Activated CD4-positive, alpha-beta T cell treated with anti-CD3 and anti-CD28 coated beads for 36 hours (primary cell): ENCODE measurements around the gene SELPLG. TPM values are rescaled to one million over a fixed set of nuclear protein-coding genes. Genes with fewer than 3 reads are reported as not detected.
"Not testable (repeated sequence)": the region's sequence is repeated elsewhere in the genome, so short reads cannot be mapped to it uniquely, and the experiment has no call there.

Experiments used
- ATAC-seq: fragments of 200-7000 bp; cut with Tn5 transposase; one replicate; pipeline ENCODE4 v1.10.0; 2021; ENCODE audit warnings: mild to moderate bottlenecking, moderate library complexity
- CTCF ChIA-PET: fragments of 350-600 bp; sonication (Branson Sonifier 250); formaldehyde crosslinking; loops from one replicate; lab custom pipeline; 2021; ENCODE audit warnings: antibody characterized with exemption; lab: Charles Lee
- POLR2A ChIA-PET: fragments of 350-600 bp; sonication (Branson Sonifier 250); formaldehyde crosslinking; loops from one replicate; lab custom pipeline; 2021; ENCODE audit warnings: antibody characterized with exemption, inconsistent platforms; lab: Charles Lee
- DNase-seq: peaks from one replicate; pipeline ENCODE4 v3.0.0-alpha.2; 2020
- H3K27ac Mint-ChIP-seq: one replicate; pipeline ENCODE4 v1.8.0; 2021; ENCODE audit warnings: mixed read lengths
- H3K27me3 Mint-ChIP-seq: one replicate; pipeline ENCODE4 v1.8.0; 2021; ENCODE audit warnings: mixed read lengths
- H3K36me3 Mint-ChIP-seq: one replicate; pipeline ENCODE4 v1.8.0; 2021; ENCODE audit warnings: low read depth, mixed read lengths
- H3K4me1 Mint-ChIP-seq: one replicate; pipeline ENCODE4 v1.8.0; 2021; ENCODE audit warnings: mixed read lengths
- H3K4me3 Mint-ChIP-seq: one replicate; pipeline ENCODE4 v1.8.0; 2021; ENCODE audit warnings: mild to moderate bottlenecking, moderate library complexity, mixed read lengths
- H3K9me3 Mint-ChIP-seq: one replicate; pipeline ENCODE4 v1.8.0; 2021; ENCODE audit warnings: low read depth, mixed read lengths
- intact Hi-C, 2 experiments: fragments of 100-400 bp; cut with DNase I in 1 of 2; cut with micrococcal nuclease in 1 of 2; formaldehyde crosslinking; loops; one replicate each; pipeline versions ENCODE4 v1.14.2 to v1.15.1; 2022 to 2024; cut with DNase I, micrococcal nuclease
- total RNA-seq, 2 experiments: library from RNA; stranded (reverse); gene quantifications; one replicate each; pipeline ENCODE4 v1.2.3, GENCODE V29; 2021

The SELPLG gene
- total RNA-seq, 2 experiments from 2014 or later: 31.0 to 36.9 TPM

- POLR2A ChIA-PET: interaction anchor here (1.2 kb wide), 1 partner anchor 66 kb away, joined by 4 read pairs; no protein-coding TSS in a partner anchor
- CTCF ChIA-PET: interaction anchor here (0.7 to 3.0 kb wide), 7 partner anchors 7 to 236 kb away, joined by 3 to 14 read pairs (median 4); no protein-coding TSS in a partner anchor
- Mint-ChIP-seq H3K4me3 (no peak overlapping the region), H3K27me3 (no peaks in the 10 kb centered on the region), H3K27ac (peak overlapping the region; percentile 1), H3K9me3 (no peaks in the 10 kb centered on the region), H3K36me3 (peaks cover 1% of the 10 kb centered on the region), H3K4me1 (peaks cover 33% of the 10 kb centered on the region)
- ATAC-seq (no peak), DNase-seq (no peak)
- intact Hi-C loops: loop anchor here in 1 of 2 experiments (10.0 kb wide), 1 partner anchor 954 kb away; the partner anchor contains the start of gene PWP1
These were observed 5.5 kb upstream of the SELPLG start for GRCh38 chr12:108638997-108639822.

GRCh38 chr12:108638141-108638827 is 4.6 kb upstream of the SELPLG start:
- POLR2A ChIA-PET: interaction anchor here (1.2 kb wide), 1 partner anchor 66 kb away, joined by 4 read pairs; no protein-coding TSS in a partner anchor
- DNase-seq (no peak), ATAC-seq (no peak)
- Mint-ChIP-seq H3K4me1 (peaks cover 40% of the 10 kb centered on the region), H3K9me3 (no peaks in the 10 kb centered on the region), H3K4me3 (no peak overlapping the region), H3K27ac (no peak overlapping the region), H3K36me3 (peaks cover 1% of the 10 kb centered on the region), H3K27me3 (no peaks in the 10 kb centered on the region)
- intact Hi-C loops: loop anchor here in 1 of 2 experiments (10.0 kb wide), 1 partner anchor 953 kb away; the partner anchor contains the start of gene PWP1
- CTCF ChIA-PET: interaction anchor here (0.6 to 2.2 kb wide), 5 partner anchors 8 to 165 kb away, joined by 3 to 14 read pairs (median 4); no protein-coding TSS in a partner anchor

GRCh38 chr12:108637222-108637971 is 3.7 kb upstream of the SELPLG start:
- DNase-seq (no peak), ATAC-seq (no peak)
- POLR2A ChIA-PET: interaction anchor here (0.6 to 0.9 kb wide), 2 partner anchors 9 to 52 kb away, joined by 4 to 6 read pairs; no protein-coding TSS in a partner anchor
- Mint-ChIP-seq H3K4me1 (peaks cover 40% of the 10 kb centered on the region), H3K27ac (no peak overlapping the region), H3K27me3 (no peaks in the 10 kb centered on the region), H3K36me3 (peaks cover 5% of the 10 kb centered on the region), H3K9me3 (no peaks in the 10 kb centered on the region), H3K4me3 (no peak overlapping the region)
- intact Hi-C loops: loop anchor here in 1 of 2 experiments (10.0 kb wide), 1 partner anchor 953 kb away; the partner anchor contains the start of gene PWP1
- CTCF ChIA-PET: interaction anchor here (0.6 to 3.5 kb wide), 8 partner anchors 9 to 224 kb away, joined by 3 to 23 read pairs (median 4); no protein-coding TSS in a partner anchor

GRCh38 chr12:108635997-108636808 is 2.5 kb upstream of the SELPLG start:
- H3K27ac Mint-ChIP-seq: peak overlapping the region; percentile 63
- peaks cover 49% of the 10 kb centered on the region for H3K4me1 Mint-ChIP-seq
- CTCF ChIA-PET: interaction anchor here (0.7 to 10.6 kb wide), 13 partner anchors 9 to 167 kb away, joined by 3 to 140 read pairs (median 4); no protein-coding TSS in a partner anchor

GRCh38 chr12:108635201-108635996 is 1.7 kb upstream of the SELPLG start:
- Mint-ChIP-seq H3K27me3 (no peaks in the 10 kb centered on the region), H3K36me3 (peaks cover 15% of the 10 kb centered on the region), H3K4me1 (peaks cover 53% of the 10 kb centered on the region), H3K27ac (peak overlapping the region; percentile 99), H3K9me3 (no peaks in the 10 kb centered on the region), H3K4me3 (peak overlapping the region; percentile 81)
- intact Hi-C loops: loop anchor here in 1 of 2 experiments (10.0 kb wide), 1 partner anchor 951 kb away; the partner anchor contains the start of gene PWP1
- POLR2A ChIA-PET: interaction anchor here (0.6 to 1.5 kb wide), 6 partner anchors 11 to 95 kb away, joined by 3 to 7 read pairs (median 4); partner anchors contain the start of gene ISCU
- CTCF ChIA-PET: interaction anchor here (0.6 to 10.6 kb wide), 16 partner anchors 8 to 502 kb away, joined by 3 to 140 read pairs (median 4); partner anchors contain the start of gene ISCU
- DNase-seq (peak; percentile 74), ATAC-seq (peak; percentile 20)

More at GRCh38 chr12:108635997-108636808, 2.5 kb upstream of the SELPLG start:
- H3K36me3 Mint-ChIP-seq: peaks cover 12% of the 10 kb centered on the region
- intact Hi-C loops: loop anchor here in 1 of 2 experiments (10.0 kb wide), 1 partner anchor 951 kb away; the partner anchor contains the start of gene PWP1
- DNase-seq (no peak), ATAC-seq (no peak)
- H3K9me3 Mint-ChIP-seq: no peaks in the 10 kb centered on the region
- no peak overlapping the region for H3K4me3 Mint-ChIP-seq
- no peaks in the 10 kb centered on the region for H3K27me3 Mint-ChIP-seq
- POLR2A ChIA-PET: interaction anchor here (0.6 to 1.5 kb wide), 4 partner anchors 10 to 94 kb away, joined by 3 to 7 read pairs (median 4); no protein-coding TSS in a partner anchor

- H3K4me1 Mint-ChIP-seq: peaks cover 58% of the 10 kb centered on the region
- peaks cover 23% of the 10 kb centered on the region for H3K36me3 Mint-ChIP-seq
- CTCF ChIA-PET: interaction anchor here (1.1 to 10.6 kb wide), 9 partner anchors 16 to 170 kb away, joined by 4 to 140 read pairs (median 5); partner anchors contain the start of gene ISCU
- intact Hi-C loops: loop anchor here (1.0 to 10.0 kb wide), 6 partner anchors 57 to 950 kb away; partner anchors contain the start of genes CORO1C (in 2 of the 2), FICD (in 2 of the 2) and PWP1 (in 1 of the 2)
- H3K27me3 Mint-ChIP-seq: no peaks in the 10 kb centered on the region
- peak overlapping the region; percentile 99 for H3K27ac Mint-ChIP-seq
- POLR2A ChIA-PET: interaction anchor here (0.5 to 1.2 kb wide), 3 partner anchors 66 to 72 kb away, joined by 3 to 5 read pairs (median 3); partner anchors contain the start of gene ISCU
- DNase-seq (peak; percentile 78), ATAC-seq (peak; percentile 24)
- H3K9me3 Mint-ChIP-seq: no peaks in the 10 kb centered on the region
- H3K4me3 Mint-ChIP-seq: peak overlapping the region; percentile 81
These were observed 652 bp upstream of the SELPLG start for GRCh38 chr12:108634341-108634751.

GRCh38 chr12:108633081-108633533 is 587 bp downstream of the SELPLG start:
- DNase-seq: no peak
- peak overlapping the region; percentile 99 for H3K27ac Mint-ChIP-seq
- no peaks in the 10 kb centered on the region for H3K9me3 Mint-ChIP-seq
- H3K27me3 Mint-ChIP-seq: no peaks in the 10 kb centered on the region
- H3K4me1 Mint-ChIP-seq: peaks cover 65% of the 10 kb centered on the region
- H3K36me3 Mint-ChIP-seq: peaks cover 31% of the 10 kb centered on the region
- ChIA-PET POLR2A (interaction anchor here (0.6 to 1.7 kb wide), 4 partner anchors 12 to 841 kb away, joined by 3 to 9 read pairs (median 6); partner anchors contain the start of gene ISCU), CTCF (interaction anchor here (0.6 to 10.6 kb wide), 11 partner anchors 15 to 478 kb away, joined by 3 to 140 read pairs (median 4); no protein-coding TSS in a partner anchor)
- no peak for ATAC-seq
- intact Hi-C loops: loop anchor here (1.0 to 10.0 kb wide), 6 partner anchors 16 to 948 kb away; partner anchors contain the start of genes FICD (in 2 of the 2), CORO1C (in 1 of the 2), PWP1 (in 1 of the 2) and SSH1 (in 1 of the 2)
- peak overlapping the region; percentile 81 for H3K4me3 Mint-ChIP-seq

GRCh38 chr12:108631261-108631660 is 2.4 kb downstream of the SELPLG start:
- H3K4me1 Mint-ChIP-seq: peaks cover 69% of the 10 kb centered on the region
- H3K27ac Mint-ChIP-seq: peak overlapping the region; percentile 100
- not testable (repeated sequence) for ATAC-seq, DNase-seq, H3K27me3 Mint-ChIP-seq, H3K9me3 Mint-ChIP-seq
- intact Hi-C loops: loop anchor here (5.0 to 10.0 kb wide), 3 partner anchors 101 to 946 kb away; partner anchors contain the start of genes FICD (in 2 of the 2), CORO1C (in 1 of the 2) and PWP1 (in 1 of the 2)
- CTCF ChIA-PET: interaction anchor here (1.4 to 10.6 kb wide), 3 partner anchors 13 to 56 kb away, joined by 3 to 140 read pairs (median 4); no protein-coding TSS in a partner anchor
- POLR2A ChIA-PET: interaction anchor here (0.6 to 1.5 kb wide), 3 partner anchors 14 to 109 kb away, joined by 3 to 7 read pairs (median 4); partner anchors contain the start of gene ISCU
- H3K36me3 Mint-ChIP-seq: peaks cover 35% of the 10 kb centered on the region
- peak overlapping the region; percentile 81 for H3K4me3 Mint-ChIP-seq
